Esophagus muscularis mucosa (tissue), 3 donors: ENCODE measurements around the gene PGRMC1.

Source experiments
- POLR2A ChIP-seq: fragments of 450-650 bp; IDR thresholded peaks from one replicate; pipeline ENCODE4 v1.6.1; 2017; ENCODE audit warnings: antibody characterized with exemption, moderate library complexity, mild to moderate bottlenecking, low read depth
- TF ChIP-seq, protein P1 (sequence below), 3 experiments: fragments of 200-600 bp in 2 of 3; fragments of 450-650 bp in 1 of 3; sonication (generic) in 2 of 3; IDR thresholded peaks; one replicate each; pipeline ENCODE4 v1.5.1; 2017 to 2019; ENCODE audit warnings: antibody characterized with exemption in 3 of 3, mild to moderate bottlenecking in 2 of 3, moderate library complexity in 1 of 3

DNA sequence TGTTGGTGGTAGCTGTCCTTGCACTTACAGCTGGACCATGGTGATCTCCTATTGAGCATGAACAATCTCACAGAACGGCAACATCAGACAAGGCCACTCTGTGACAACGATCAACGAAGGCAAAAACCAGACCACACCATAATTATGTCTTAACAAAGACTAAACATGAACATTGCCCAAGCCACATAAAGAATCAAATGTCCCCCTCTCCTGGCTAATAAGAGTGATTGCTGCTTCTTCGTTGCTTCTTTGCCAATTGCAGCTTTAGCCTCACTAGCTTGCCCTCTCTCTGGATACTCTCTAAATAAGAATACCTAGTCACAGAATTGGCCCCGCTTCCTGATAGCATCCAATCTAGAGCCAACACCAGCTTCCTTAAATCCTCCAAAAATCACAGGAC is 41.5 kb upstream of the PGRMC1 start:
- TF ChIP-seq, protein P1, sequence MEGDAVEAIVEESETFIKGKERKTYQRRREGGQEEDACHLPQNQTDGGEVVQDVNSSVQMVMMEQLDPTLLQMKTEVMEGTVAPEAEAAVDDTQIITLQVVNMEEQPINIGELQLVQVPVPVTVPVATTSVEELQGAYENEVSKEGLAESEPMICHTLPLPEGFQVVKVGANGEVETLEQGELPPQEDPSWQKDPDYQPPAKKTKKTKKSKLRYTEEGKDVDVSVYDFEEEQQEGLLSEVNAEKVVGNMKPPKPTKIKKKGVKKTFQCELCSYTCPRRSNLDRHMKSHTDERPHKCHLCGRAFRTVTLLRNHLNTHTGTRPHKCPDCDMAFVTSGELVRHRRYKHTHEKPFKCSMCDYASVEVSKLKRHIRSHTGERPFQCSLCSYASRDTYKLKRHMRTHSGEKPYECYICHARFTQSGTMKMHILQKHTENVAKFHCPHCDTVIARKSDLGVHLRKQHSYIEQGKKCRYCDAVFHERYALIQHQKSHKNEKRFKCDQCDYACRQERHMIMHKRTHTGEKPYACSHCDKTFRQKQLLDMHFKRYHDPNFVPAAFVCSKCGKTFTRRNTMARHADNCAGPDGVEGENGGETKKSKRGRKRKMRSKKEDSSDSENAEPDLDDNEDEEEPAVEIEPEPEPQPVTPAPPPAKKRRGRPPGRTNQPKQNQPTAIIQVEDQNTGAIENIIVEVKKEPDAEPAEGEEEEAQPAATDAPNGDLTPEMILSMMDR (IDR thresholded peaks at IDR 0.05) = no peak
- TF ChIP-seq POLR2A = no peak
